A549 (cell line): Measurements from ENCODE around the gene SNX25. TPM values are rescaled to one million over a fixed set of nuclear protein-coding genes. Genes with fewer than 3 reads are reported as not detected.

Experiments
- ATAC-seq, 2 experiments: fragments of 200-7000 bp in 1 of 2; fragments of >200 bp in 1 of 2; cut with Nextera tagmentation in 1 of 2; cut with Tn5 transposase in 1 of 2; 3 replicates each; pipeline versions ENCODE4 v1.8.0 to v1.9.1; 2018 to 2020; ENCODE audit warnings: mild to moderate bottlenecking in 1 of 2, moderate library complexity in 1 of 2
- CTCF ChIA-PET: fragments of 300-600 bp; sonication (Branson Sonifier 250); formaldehyde crosslinking; extraction: SDS; loops from one replicate; lab custom pipeline; 2021; ENCODE audit warnings: antibody characterized with exemption, inconsistent platforms; lab: Yijun Ruan, JAX
- POLR2A ChIA-PET: fragments of 350-600 bp; formaldehyde crosslinking; extraction: SDS; loops from one replicate; lab custom pipeline; 2021; ENCODE audit warnings: antibody characterized with exemption, inconsistent platforms; lab: Yijun Ruan, JAX
- DNase-seq, 2 experiments: peaks; one replicate each; pipeline versions ENCODE4 v3.0.0 to v3.0.0-alpha.2; 2011 to 2016; ENCODE audit warnings: low read depth in 1 of 2, low spot score in 1 of 2
- FAIRE-seq: peaks from 2 replicates; lab custom pipeline; 2011; peaks lifted over from hg19 to GRCh38; lab: Jason Lieb, UNC
- H3K27ac ChIP-seq, 2 experiments: fragments of >200 bp; sonication (Bioruptor Twin); formaldehyde crosslinking; 3 replicates each; pipeline ENCODE4 v1.5.1; 2016 to 2017
- H3K4me1 ChIP-seq: fragments of >200 bp; sonication (Bioruptor Twin); formaldehyde crosslinking; 3 replicates; pipeline ENCODE4 v1.6.1; 2016
- H3K4me2 ChIP-seq: fragments of >200 bp; sonication (Bioruptor Twin); formaldehyde crosslinking; 3 replicates; pipeline ENCODE4 v1.6.1; 2016
- H3K4me3 ChIP-seq: fragments of >200 bp; sonication (Bioruptor Twin); formaldehyde crosslinking; 3 replicates; pipeline ENCODE4 v1.5.1; 2016
- H3K9me3 ChIP-seq: fragments of >200 bp; sonication (Bioruptor Twin); formaldehyde crosslinking; 3 replicates; pipeline ENCODE4 v1.6.1; 2016
- BHLHE40 ChIP-seq: IDR thresholded peaks from 2 replicates; pipeline ENCODE4 v1.6.1; 2012; ENCODE audit warnings: low read depth, low read length, inconsistent platforms
- CBX2 ChIP-seq: fragments of 200-600 bp; sonication (generic); IDR thresholded peaks from 2 replicates; pipeline ENCODE4 v1.6.1; 2016; ENCODE audit warnings: low read depth, mild to moderate bottlenecking, borderline replicate concordance
- ESRRA ChIP-seq: fragments of 150-350 bp; IDR thresholded peaks from 2 replicates; pipeline ENCODE4 v1.6.1; 2014; ENCODE audit warnings: mild to moderate bottlenecking, low read length, borderline replicate concordance
- FOSB ChIP-seq: fragments of 250-450 bp; sonication (Bioruptor Pico); IDR thresholded peaks from 2 replicates; pipeline ENCODE4 v1.5.0; 2020; ENCODE audit warnings: mild to moderate bottlenecking, moderate library complexity
- FOSL2 ChIP-seq, 2 experiments: fragments of 450-650 bp in 1 of 2; fragments of >200 bp in 1 of 2; sonication (Bioruptor Twin) in 1 of 2; formaldehyde crosslinking; IDR thresholded peaks; 2 replicates each; pipeline versions ENCODE4 v1.5.0 to v1.6.1; 2016 to 2020; ENCODE audit warnings: mild to moderate bottlenecking in 1 of 2, moderate library complexity in 1 of 2
- FOXS1 ChIP-seq: fragments of 250-450 bp; sonication (Bioruptor Pico); IDR thresholded peaks from 2 replicates; pipeline ENCODE4 v1.5.0; 2020; ENCODE audit warnings: mild to moderate bottlenecking, moderate library complexity
- HEYL ChIP-seq: fragments of 250-450 bp; sonication (Bioruptor Pico); IDR thresholded peaks from 2 replicates; pipeline ENCODE4 v1.8.0; 2021; ENCODE audit warnings: mild to moderate bottlenecking, moderate library complexity
- HOXB13 ChIP-seq: fragments of 250-450 bp; sonication (Bioruptor Pico); IDR thresholded peaks from 2 replicates; pipeline ENCODE4 v1.5.0; 2020; ENCODE audit warnings: low read depth, mild to moderate bottlenecking, moderate library complexity
- HOXB5 ChIP-seq: fragments of 250-450 bp; sonication (Bioruptor Pico); IDR thresholded peaks from 2 replicates; pipeline ENCODE4 v1.5.0; 2020; ENCODE audit warnings: mild to moderate bottlenecking, moderate library complexity
- JUN ChIP-seq, 2 experiments: fragments of >200 bp; sonication (Bioruptor Twin); formaldehyde crosslinking; IDR thresholded peaks; 2 replicates in 1 of 2; 3 replicates in 1 of 2; pipeline ENCODE4 v1.6.1; 2016 to 2017
- NR3C1 ChIP-seq: fragments of >200 bp; sonication (Bioruptor Twin); formaldehyde crosslinking; IDR thresholded peaks from 3 replicates; pipeline ENCODE4 v1.6.1; 2017
- PHF8 ChIP-seq: fragments of 200-600 bp; sonication (generic); IDR thresholded peaks from 2 replicates; pipeline ENCODE4 v1.6.1; 2016; ENCODE audit warnings: low read depth, mild to moderate bottlenecking, antibody characterized with exemption, moderate library complexity, borderline replicate concordance
- POLR2A ChIP-seq: IDR thresholded peaks from 2 replicates; pipeline ENCODE4 v1.6.1; 2012; ENCODE audit warnings: mild to moderate bottlenecking, low read length
- RAD21 ChIP-seq, 2 experiments: fragments of >200 bp in 1 of 2; sonication (Bioruptor Twin) in 1 of 2; formaldehyde crosslinking in 1 of 2; IDR thresholded peaks in 1 of 2; conservative IDR thresholded peaks in 1 of 2; 2 replicates in 1 of 2; 3 replicates in 1 of 2; pipeline ENCODE4 v1.6.1; 2012 to 2018; ENCODE audit warnings: inconsistent platforms in 1 of 2
- RCOR1 ChIP-seq: fragments of 150-350 bp; IDR thresholded peaks from 2 replicates; pipeline ENCODE4 v1.6.1; 2014; ENCODE audit warnings: antibody characterized with exemption, low read length, low read depth
- ZFP36 ChIP-seq: fragments of 450-650 bp; IDR thresholded peaks from 2 replicates; pipeline ENCODE4 v1.6.1; 2014; ENCODE audit warnings: borderline replicate concordance; ENCODE audit not compliant: partially characterized antibody
- ZSCAN20 ChIP-seq: fragments of 250-450 bp; sonication (Bioruptor Pico); IDR thresholded peaks from 2 replicates; pipeline ENCODE4 v1.8.0; 2022; ENCODE audit warnings: mild to moderate bottlenecking, moderate library complexity
- WGBS: methylation state at CpG from one replicate; pipeline ENCODE4 v1.1.6; 2017; ENCODE audit errors: missing lambda C conversion rate; 5-methylcytosine and 5-hydroxymethylcytosine counted together
- polyA plus RNA-seq, 4 experiments: library from polyadenylated mRNA; depleted of rRNA in 3 of 4; stranded (reverse); fragments of >200 nt; fragmentation: RNase III in 1 of 4; extraction: RNeasy Plus Mini Kit Qiagen cat#74134 plus additional on column Dnase treatment in 1 of 4; gene quantifications; 2 replicates in 3 of 4; 3 replicates in 1 of 4; pipeline ENCODE4 v1.2.3, GENCODE V29; 2011 to 2017
- TF ChIP-seq, protein P1 (sequence below): fragments of 150-350 bp; IDR thresholded peaks from 2 replicates; pipeline ENCODE4 v1.6.1; 2014; ENCODE audit warnings: low read depth, mild to moderate bottlenecking, low read length
- TF ChIP-seq, protein P2 (sequence below): fragments of 200-600 bp; sonication (generic); IDR thresholded peaks from 2 replicates; pipeline ENCODE4 v1.6.1; 2016; ENCODE audit warnings: antibody characterized with exemption, mild to moderate bottlenecking, moderate library complexity
- TF ChIP-seq, protein P3 (sequence below): fragments of 450-650 bp; IDR thresholded peaks from 2 replicates; pipeline ENCODE4 v1.6.1; 2014; ENCODE audit warnings: antibody characterized with exemption
- TF ChIP-seq, protein P4 (sequence below): IDR thresholded peaks from 2 replicates; pipeline ENCODE4 v1.6.1; 2012
- TF ChIP-seq, protein P5 (sequence below): fragments of >200 bp; sonication (Bioruptor Twin); formaldehyde crosslinking; IDR thresholded peaks from 3 replicates; pipeline ENCODE4 v1.5.1; 2016

Gene SNX25
- polyA plus RNA-seq, 2 of the 4 experiments (the other 2 are of a cell fraction) = 10.1 to 13.0 TPM

DNA sequence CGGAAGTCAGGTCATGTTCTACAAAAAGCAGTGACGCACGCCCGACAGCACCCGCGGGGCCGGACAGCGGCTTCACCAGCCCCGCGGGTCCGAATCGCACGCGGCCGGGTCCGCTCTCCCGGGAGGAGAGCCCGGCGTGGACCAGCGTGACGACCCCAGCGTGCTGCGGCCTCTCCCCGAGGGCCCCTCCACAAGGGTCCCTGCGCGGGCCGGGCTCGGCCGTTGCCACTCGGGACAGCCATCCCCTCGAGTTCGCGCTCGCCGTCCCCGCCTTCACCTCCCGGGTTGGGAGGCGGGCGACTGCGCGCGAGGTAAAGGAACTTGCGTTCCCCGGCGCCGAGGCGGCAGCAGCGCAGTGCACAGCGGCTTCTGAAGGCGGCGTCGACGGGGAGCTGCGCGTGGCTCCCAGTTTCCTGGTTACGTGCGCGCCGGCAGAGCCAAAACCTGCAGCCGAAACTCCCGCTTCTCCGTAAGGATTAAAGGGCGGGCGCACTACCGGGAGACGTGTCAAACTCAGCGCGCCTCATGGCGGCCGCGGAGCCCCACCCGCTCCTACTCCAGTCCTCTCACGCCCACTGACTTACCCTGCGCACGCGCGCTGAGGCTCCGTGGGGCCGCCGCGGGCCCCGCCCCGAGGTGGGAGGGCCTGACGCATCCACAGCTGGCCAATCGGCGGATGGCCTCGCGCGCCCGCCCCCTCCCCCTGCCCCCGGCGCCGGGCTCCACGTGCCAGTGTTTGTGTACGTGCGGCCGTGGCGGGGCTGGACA is 186.7 kb downstream of the SNX25 start (continued):
- TF ChIP-seq BHLHE40 (peak; percentile 42; the same call in 1 of the 2 replicates), ESRRA (no peak), JUN (IDR thresholded peaks at IDR 0.05) (peak; percentile 51 to 75; a peak in 4 of 5 replicates), ZFP36 (no peak)
- TF ChIP-seq, protein P1, sequence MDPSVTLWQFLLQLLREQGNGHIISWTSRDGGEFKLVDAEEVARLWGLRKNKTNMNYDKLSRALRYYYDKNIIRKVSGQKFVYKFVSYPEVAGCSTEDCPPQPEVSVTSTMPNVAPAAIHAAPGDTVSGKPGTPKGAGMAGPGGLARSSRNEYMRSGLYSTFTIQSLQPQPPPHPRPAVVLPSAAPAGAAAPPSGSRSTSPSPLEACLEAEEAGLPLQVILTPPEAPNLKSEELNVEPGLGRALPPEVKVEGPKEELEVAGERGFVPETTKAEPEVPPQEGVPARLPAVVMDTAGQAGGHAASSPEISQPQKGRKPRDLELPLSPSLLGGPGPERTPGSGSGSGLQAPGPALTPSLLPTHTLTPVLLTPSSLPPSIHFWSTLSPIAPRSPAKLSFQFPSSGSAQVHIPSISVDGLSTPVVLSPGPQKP = no peak

DNA sequence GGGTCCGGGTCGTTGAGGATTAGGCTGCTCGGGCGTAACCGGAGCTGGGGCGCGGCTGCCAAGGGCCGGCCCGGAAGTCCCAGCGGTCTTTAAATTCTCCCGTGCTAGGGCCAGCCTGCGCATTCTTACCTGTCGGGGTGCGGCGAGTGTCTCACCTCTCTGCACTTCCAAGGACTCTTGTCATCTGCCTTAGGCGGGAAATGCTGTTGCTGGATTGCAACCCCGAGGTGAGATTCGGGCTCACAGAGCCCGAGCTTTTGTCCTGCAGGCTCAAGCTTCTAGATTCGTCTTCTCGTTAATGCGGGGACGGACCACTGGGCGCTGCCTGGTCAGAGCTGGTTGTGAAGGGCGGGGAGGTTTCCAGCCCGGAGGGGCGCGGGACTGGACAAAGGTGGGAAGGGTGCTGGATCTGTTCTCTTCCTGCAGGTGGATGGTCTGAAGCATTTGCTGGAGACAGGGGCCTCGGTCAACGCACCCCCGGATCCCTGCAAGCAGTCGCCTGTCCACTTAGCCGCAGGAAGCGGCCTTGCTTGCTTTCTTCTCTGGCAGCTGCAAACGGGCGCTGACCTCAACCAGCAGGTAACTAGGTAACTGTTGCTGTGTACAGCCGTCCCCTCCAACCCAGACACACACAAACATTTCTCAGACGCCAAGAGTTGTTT is 187.5 kb downstream of the SNX25 start, which contains the start of gene ANKRD37:
ANKRD37 (plus strand) TSS at position 118 of the 662 bp plus-strand sequence; CDS start at position 201, 83 bp downstream.
- ATAC-seq (peak; percentile 42 to 45), FAIRE-seq (no peak), DNase-seq (peak in 1 of 2 experiments; percentile 8)
- CTCF ChIA-PET = interaction anchor here (0.6 to 1.3 kb wide), 2 partner anchors 86 to 140 kb away, joined by 4 read pairs; no protein-coding TSS in a partner anchor
- H3K9me3 ChIP-seq = no peaks in the 10 kb centered on the region
- POLR2A ChIA-PET = interaction anchor here (1.3 to 2.5 kb wide), 9 partner anchors 8 to 642 kb away, joined by 3 to 9 read pairs (median 6); partner anchors contain the start of genes SLC25A4, SNX25 and UFSP2
- WGBS = 63% methylated on average over 10 of the region's 38 CpGs
- H3K27ac ChIP-seq = peak within 1 kb of the TSS; percentile 74 to 99
- peak within 1 kb of the TSS; percentile 49 for H3K4me3 ChIP-seq
- TF ChIP-seq PHF8 (no peak), HOXB13 (CRISPR knock-in tag) (no peak), ESRRA (no peak), RCOR1 (no peak), FOSL2 (IDR thresholded peaks at IDR 0.05) (no peak), FOSL2 (CRISPR knock-in tag; IDR thresholded peaks at IDR 0.05) (no peak), POLR2A (no peak), RAD21 (conservative IDR thresholded peaks at IDR 0.05 in 1 of 2, IDR thresholded peaks at IDR 0.05 in 1 of 2) (no peak), NR3C1 (no peak), HOXB5 (CRISPR knock-in tag) (no peak), FOSB (CRISPR knock-in tag) (no peak), FOXS1 (CRISPR knock-in tag) (no peak), ZSCAN20 (CRISPR knock-in tag) (no peak), HEYL (no peak), CBX2 (no peak)
- TF ChIP-seq, protein P2, sequence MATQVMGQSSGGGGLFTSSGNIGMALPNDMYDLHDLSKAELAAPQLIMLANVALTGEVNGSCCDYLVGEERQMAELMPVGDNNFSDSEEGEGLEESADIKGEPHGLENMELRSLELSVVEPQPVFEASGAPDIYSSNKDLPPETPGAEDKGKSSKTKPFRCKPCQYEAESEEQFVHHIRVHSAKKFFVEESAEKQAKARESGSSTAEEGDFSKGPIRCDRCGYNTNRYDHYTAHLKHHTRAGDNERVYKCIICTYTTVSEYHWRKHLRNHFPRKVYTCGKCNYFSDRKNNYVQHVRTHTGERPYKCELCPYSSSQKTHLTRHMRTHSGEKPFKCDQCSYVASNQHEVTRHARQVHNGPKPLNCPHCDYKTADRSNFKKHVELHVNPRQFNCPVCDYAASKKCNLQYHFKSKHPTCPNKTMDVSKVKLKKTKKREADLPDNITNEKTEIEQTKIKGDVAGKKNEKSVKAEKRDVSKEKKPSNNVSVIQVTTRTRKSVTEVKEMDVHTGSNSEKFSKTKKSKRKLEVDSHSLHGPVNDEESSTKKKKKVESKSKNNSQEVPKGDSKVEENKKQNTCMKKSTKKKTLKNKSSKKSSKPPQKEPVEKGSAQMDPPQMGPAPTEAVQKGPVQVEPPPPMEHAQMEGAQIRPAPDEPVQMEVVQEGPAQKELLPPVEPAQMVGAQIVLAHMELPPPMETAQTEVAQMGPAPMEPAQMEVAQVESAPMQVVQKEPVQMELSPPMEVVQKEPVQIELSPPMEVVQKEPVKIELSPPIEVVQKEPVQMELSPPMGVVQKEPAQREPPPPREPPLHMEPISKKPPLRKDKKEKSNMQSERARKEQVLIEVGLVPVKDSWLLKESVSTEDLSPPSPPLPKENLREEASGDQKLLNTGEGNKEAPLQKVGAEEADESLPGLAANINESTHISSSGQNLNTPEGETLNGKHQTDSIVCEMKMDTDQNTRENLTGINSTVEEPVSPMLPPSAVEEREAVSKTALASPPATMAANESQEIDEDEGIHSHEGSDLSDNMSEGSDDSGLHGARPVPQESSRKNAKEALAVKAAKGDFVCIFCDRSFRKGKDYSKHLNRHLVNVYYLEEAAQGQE = no peak
- TF ChIP-seq, protein P3, sequence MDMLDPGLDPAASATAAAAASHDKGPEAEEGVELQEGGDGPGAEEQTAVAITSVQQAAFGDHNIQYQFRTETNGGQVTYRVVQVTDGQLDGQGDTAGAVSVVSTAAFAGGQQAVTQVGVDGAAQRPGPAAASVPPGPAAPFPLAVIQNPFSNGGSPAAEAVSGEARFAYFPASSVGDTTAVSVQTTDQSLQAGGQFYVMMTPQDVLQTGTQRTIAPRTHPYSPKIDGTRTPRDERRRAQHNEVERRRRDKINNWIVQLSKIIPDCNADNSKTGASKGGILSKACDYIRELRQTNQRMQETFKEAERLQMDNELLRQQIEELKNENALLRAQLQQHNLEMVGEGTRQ = no peak
- TF ChIP-seq, protein P4, sequence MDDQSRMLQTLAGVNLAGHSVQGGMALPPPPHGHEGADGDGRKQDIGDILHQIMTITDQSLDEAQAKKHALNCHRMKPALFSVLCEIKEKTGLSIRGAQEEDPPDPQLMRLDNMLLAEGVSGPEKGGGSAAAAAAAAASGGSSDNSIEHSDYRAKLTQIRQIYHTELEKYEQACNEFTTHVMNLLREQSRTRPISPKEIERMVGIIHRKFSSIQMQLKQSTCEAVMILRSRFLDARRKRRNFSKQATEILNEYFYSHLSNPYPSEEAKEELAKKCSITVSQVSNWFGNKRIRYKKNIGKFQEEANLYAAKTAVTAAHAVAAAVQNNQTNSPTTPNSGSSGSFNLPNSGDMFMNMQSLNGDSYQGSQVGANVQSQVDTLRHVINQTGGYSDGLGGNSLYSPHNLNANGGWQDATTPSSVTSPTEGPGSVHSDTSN = no peak
- TF ChIP-seq, protein P5, sequence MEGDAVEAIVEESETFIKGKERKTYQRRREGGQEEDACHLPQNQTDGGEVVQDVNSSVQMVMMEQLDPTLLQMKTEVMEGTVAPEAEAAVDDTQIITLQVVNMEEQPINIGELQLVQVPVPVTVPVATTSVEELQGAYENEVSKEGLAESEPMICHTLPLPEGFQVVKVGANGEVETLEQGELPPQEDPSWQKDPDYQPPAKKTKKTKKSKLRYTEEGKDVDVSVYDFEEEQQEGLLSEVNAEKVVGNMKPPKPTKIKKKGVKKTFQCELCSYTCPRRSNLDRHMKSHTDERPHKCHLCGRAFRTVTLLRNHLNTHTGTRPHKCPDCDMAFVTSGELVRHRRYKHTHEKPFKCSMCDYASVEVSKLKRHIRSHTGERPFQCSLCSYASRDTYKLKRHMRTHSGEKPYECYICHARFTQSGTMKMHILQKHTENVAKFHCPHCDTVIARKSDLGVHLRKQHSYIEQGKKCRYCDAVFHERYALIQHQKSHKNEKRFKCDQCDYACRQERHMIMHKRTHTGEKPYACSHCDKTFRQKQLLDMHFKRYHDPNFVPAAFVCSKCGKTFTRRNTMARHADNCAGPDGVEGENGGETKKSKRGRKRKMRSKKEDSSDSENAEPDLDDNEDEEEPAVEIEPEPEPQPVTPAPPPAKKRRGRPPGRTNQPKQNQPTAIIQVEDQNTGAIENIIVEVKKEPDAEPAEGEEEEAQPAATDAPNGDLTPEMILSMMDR = no peak
- H3K4me2 ChIP-seq = peak within 1 kb of the TSS; percentile 89
- no peaks in the 10 kb centered on the region for H3K4me1 ChIP-seq
